Activated CD8-positive, alpha-beta T cell treated with anti-CD3 and anti-CD28 coated beads for 36 hours (primary cell): Measurements from ENCODE around the gene LRRC27. TPM values are rescaled to one million over a fixed set of nuclear protein-coding genes. Genes with fewer than 3 reads are reported as not detected.

Source experiments
- ATAC-seq: fragments of 200-7000 bp; cut with Tn5 transposase; one replicate; pipeline ENCODE4 v1.10.0; 2021; ENCODE audit warnings: mild to moderate bottlenecking, moderate library complexity
- CTCF ChIA-PET: fragments of 350-600 bp; sonication (Branson Sonifier 250); formaldehyde crosslinking; loops from one replicate; lab custom pipeline; 2021; ENCODE audit warnings: antibody characterized with exemption; lab: Charles Lee
- POLR2A ChIA-PET: fragments of 350-600 bp; sonication (Branson Sonifier 250); formaldehyde crosslinking; loops from one replicate; lab custom pipeline; 2021; ENCODE audit warnings: antibody characterized with exemption; lab: Charles Lee
- DNase-seq: peaks from one replicate; pipeline ENCODE4 v3.0.0-alpha.2; 2020
- H3K27ac Mint-ChIP-seq: one replicate; pipeline ENCODE4 v1.8.0; 2021; ENCODE audit warnings: mild to moderate bottlenecking, mixed read lengths
- H3K27me3 Mint-ChIP-seq: one replicate; pipeline ENCODE4 v1.8.0; 2021; ENCODE audit warnings: mixed read lengths
- H3K36me3 Mint-ChIP-seq: one replicate; pipeline ENCODE4 v1.8.0; 2021; ENCODE audit warnings: low read depth, mixed read lengths
- H3K4me1 Mint-ChIP-seq: one replicate; pipeline ENCODE4 v1.8.0; 2021; ENCODE audit warnings: low read depth, mixed read lengths
- H3K4me3 Mint-ChIP-seq: one replicate; pipeline ENCODE4 v1.8.0; 2021; ENCODE audit warnings: mild to moderate bottlenecking, moderate library complexity, mixed read lengths
- H3K9me3 Mint-ChIP-seq: one replicate; pipeline ENCODE4 v1.8.0; 2021; ENCODE audit warnings: mixed read lengths
- intact Hi-C: fragments of 100-400 bp; cut with micrococcal nuclease; formaldehyde crosslinking; loops from one replicate; pipeline ENCODE4 v1.10.0; 2022
- total RNA-seq, 2 experiments: library from RNA; stranded (reverse); gene quantifications; one replicate each; pipeline ENCODE4 v1.2.3, GENCODE V29; 2021
- TF ChIP-seq, protein P1 (sequence below): fragments of 200-600 bp; IDR thresholded peaks from one replicate; pipeline ENCODE4 v1.8.0; 2022; ENCODE audit warnings: antibody characterized with exemption, mild to moderate bottlenecking

Gene LRRC27
- total RNA-seq, 2 experiments from 2014 or later: 2.7 to 3.5 TPM

GRCh38 chr10:132303361-132304115 lies 28.5 kb upstream of the LRRC27 start:
- ChIA-PET POLR2A (no interaction called here), CTCF (no interaction called here)
- H3K4me3 Mint-ChIP-seq: no peak overlapping the region
- no peaks in the 10 kb centered on the region for H3K27me3 Mint-ChIP-seq
- H3K4me1 Mint-ChIP-seq: peaks cover 6% of the 10 kb centered on the region
- no peaks in the 10 kb centered on the region for H3K9me3 Mint-ChIP-seq
- DNase-seq: no peak
- TF ChIP-seq, protein P1, sequence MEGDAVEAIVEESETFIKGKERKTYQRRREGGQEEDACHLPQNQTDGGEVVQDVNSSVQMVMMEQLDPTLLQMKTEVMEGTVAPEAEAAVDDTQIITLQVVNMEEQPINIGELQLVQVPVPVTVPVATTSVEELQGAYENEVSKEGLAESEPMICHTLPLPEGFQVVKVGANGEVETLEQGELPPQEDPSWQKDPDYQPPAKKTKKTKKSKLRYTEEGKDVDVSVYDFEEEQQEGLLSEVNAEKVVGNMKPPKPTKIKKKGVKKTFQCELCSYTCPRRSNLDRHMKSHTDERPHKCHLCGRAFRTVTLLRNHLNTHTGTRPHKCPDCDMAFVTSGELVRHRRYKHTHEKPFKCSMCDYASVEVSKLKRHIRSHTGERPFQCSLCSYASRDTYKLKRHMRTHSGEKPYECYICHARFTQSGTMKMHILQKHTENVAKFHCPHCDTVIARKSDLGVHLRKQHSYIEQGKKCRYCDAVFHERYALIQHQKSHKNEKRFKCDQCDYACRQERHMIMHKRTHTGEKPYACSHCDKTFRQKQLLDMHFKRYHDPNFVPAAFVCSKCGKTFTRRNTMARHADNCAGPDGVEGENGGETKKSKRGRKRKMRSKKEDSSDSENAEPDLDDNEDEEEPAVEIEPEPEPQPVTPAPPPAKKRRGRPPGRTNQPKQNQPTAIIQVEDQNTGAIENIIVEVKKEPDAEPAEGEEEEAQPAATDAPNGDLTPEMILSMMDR: no peak
- peaks cover 5% of the 10 kb centered on the region for H3K36me3 Mint-ChIP-seq
- no peak overlapping the region for H3K27ac Mint-ChIP-seq
- no peak for ATAC-seq
- intact Hi-C loops: no loop called here

DNA sequence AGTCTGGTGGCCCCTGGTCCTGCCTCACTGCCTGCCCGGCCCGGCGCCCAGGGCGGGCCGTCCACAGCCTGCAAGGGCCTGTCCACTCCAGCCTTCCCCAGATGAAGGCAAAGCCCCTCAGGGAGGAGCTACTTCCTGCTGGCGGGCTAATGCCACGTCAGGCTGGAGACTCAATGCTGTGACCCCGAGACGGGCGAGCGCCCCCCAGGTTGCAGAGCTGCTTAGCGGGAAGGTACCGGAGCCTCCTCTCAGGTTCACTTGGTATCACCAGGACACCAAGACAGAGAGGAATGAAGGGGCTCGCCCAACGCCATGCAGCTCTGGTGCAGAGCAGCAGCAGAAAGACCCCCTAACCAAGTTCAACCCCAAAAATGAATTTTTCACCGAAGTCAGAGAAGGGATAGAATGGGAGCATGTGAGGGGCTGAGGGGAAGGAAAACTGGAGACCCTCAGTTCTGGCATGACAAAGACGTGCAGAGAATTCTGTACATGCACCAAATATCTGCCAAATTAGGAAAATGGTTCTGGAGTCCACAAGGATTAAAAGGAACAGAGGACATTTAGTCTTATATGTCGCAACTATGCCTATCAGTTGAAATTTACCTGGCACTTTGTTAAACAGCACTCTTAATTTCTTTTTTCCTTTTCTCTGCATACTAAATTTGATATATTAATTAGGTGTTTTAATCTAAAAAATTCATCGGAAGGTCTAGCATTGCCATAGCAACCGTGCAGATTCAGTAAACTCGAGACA lies 27.1 kb upstream of the LRRC27 start:
- TF ChIP-seq, protein P1: no peak
- Mint-ChIP-seq H3K9me3 (no peaks in the 10 kb centered on the region), H3K27me3 (no peaks in the 10 kb centered on the region), H3K27ac (no peak overlapping the region), H3K36me3 (peaks cover 5% of the 10 kb centered on the region), H3K4me3 (no peak overlapping the region), H3K4me1 (peaks cover 6% of the 10 kb centered on the region)
- intact Hi-C loops: no loop called here
- POLR2A ChIA-PET: interaction anchor here (0.9 kb wide), 1 partner anchor 116 kb away, joined by 3 read pairs; no protein-coding TSS in a partner anchor
- CTCF ChIA-PET: no interaction called here
- DNase-seq (no peak), ATAC-seq (no peak)

DNA sequence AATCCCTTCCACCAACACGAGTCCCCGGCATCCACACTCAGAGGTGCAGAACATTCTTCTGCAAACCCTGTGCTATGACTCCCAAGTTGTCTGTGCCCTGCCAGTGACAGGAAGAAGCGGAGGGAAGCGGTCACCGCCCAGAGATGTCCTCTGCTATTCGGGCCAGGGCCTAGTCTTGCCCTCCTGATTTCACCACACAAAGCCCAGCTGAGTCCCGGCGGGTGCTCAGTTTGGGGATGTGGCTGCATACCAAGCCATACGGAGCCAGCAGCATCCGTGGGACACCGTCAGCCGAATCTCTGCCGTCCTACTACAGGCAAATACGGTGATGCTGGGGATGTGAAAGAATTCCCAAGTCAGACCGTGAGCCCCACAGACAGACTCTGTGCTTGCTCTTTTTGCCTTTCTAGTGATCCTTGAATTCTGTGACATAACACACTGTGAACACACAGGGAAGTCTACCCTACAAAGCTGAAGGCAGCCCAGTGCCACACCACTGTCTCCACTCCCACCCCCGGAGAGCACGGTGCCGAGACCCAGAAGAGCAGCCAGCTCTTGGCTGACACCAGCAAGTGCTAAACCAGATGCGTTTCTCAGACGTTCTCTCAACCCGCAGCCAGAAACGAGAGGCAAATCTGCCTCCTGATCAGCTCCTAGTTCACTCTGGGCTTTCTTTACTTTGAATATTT lies 26.2 kb upstream of the LRRC27 start:
- TF ChIP-seq, protein P1: no peak
- DNase-seq (no peak), ATAC-seq (no peak)
- CTCF ChIA-PET: interaction anchor here (1.0 kb wide), 1 partner anchor 55 kb away, joined by 4 read pairs; no protein-coding TSS in a partner anchor
- Mint-ChIP-seq H3K36me3 (peaks cover 5% of the 10 kb centered on the region), H3K9me3 (no peaks in the 10 kb centered on the region), H3K27ac (no peak overlapping the region), H3K27me3 (peaks cover 2% of the 10 kb centered on the region), H3K4me1 (peaks cover 6% of the 10 kb centered on the region), H3K4me3 (peak overlapping the region; percentile 90)
- POLR2A ChIA-PET: interaction anchor here (0.6 kb wide), 1 partner anchor 183 kb away, joined by 3 read pairs; no protein-coding TSS in a partner anchor
- intact Hi-C loops: no loop called here

GRCh38 chr10:132306343-132306685 lies 25.7 kb upstream of the LRRC27 start:
- Mint-ChIP-seq H3K36me3 (peaks cover 5% of the 10 kb centered on the region), H3K27ac (no peak overlapping the region), H3K4me1 (peaks cover 9% of the 10 kb centered on the region), H3K9me3 (no peaks in the 10 kb centered on the region), H3K27me3 (peaks cover 2% of the 10 kb centered on the region), H3K4me3 (peak overlapping the region; percentile 90)
- ATAC-seq (no peak), DNase-seq (no peak)
- TF ChIP-seq, protein P1: no peak
- intact Hi-C loops: no loop called here
- POLR2A ChIA-PET: interaction anchor here (0.6 kb wide), 1 partner anchor 184 kb away, joined by 3 read pairs; no protein-coding TSS in a partner anchor
- CTCF ChIA-PET: interaction anchor here (1.0 kb wide), 1 partner anchor 55 kb away, joined by 4 read pairs; no protein-coding TSS in a partner anchor
